SU-DHL-6 (cell line): ENCODE results near the gene TP53TG5.

Source experiments
- H2AFZ ChIP-seq: fragments of 200-600 bp; sonication (generic); 2 replicates; pipeline ENCODE4 v1.6.1; 2014; ENCODE audit warnings: low read depth, mild to moderate bottlenecking, moderate library complexity, mixed read lengths, antibody characterized with exemption, low read length; ENCODE audit not compliant: severe bottlenecking
- H3F3A ChIP-seq: fragments of 200-600 bp; shearing (Covaris generic); 2 replicates; pipeline ENCODE4 v1.6.0; 2016; ENCODE audit warnings: antibody characterized with exemption, mild to moderate bottlenecking; ENCODE audit not compliant: insufficient read depth
- H3K27ac ChIP-seq: fragments of 200-600 bp; sonication (generic); 2 replicates; pipeline ENCODE4 v1.5.1; 2016; ENCODE audit warnings: low read depth, mild to moderate bottlenecking, low read length, moderate library complexity, mixed read lengths
- H3K27me3 ChIP-seq: fragments of 200-600 bp; sonication (generic), shearing (Covaris generic); 2 replicates; pipeline ENCODE4 v1.6.0; 2014; ENCODE audit warnings: mild to moderate bottlenecking, low read length
- H3K36me3 ChIP-seq: fragments of 200-600 bp; sonication (generic); 2 replicates; pipeline ENCODE4 v1.6.1; 2014; ENCODE audit warnings: mild to moderate bottlenecking, low read length, mixed read lengths
- H3K4me2 ChIP-seq: fragments of 300-600, 200-600 bp; shearing (Covaris generic), sonication (generic); 2 replicates; pipeline ENCODE4 v1.6.0; 2014; ENCODE audit warnings: low read length, low read depth, mild to moderate bottlenecking; ENCODE audit not compliant: poor library complexity, severe bottlenecking
- H3K4me3 ChIP-seq: fragments of 200-600 bp; sonication (generic); 2 replicates; pipeline ENCODE4 v1.5.1; 2014; ENCODE audit warnings: antibody characterized with exemption, low read length, mild to moderate bottlenecking, mixed read lengths; ENCODE audit not compliant: insufficient read depth, poor library complexity, severe bottlenecking
- H3K79me2 ChIP-seq: fragments of 200-600 bp; sonication (generic); 2 replicates; pipeline ENCODE4 v1.6.1; 2014; ENCODE audit warnings: mild to moderate bottlenecking, low read length, moderate library complexity; ENCODE audit not compliant: insufficient read depth
- H3K9ac ChIP-seq: fragments of 200-600 bp; sonication (generic); 2 replicates; pipeline ENCODE4 v1.7.0; 2014; ENCODE audit warnings: mild to moderate bottlenecking, low read length
- H3K9me2 ChIP-seq: fragments of 200-600 bp; sonication (generic); replicated peaks from 2 replicates; pipeline ENCODE4 v1.6.1; 2014; ENCODE audit warnings: low read length; ENCODE audit not compliant: insufficient read depth
- H3K9me3 ChIP-seq: fragments of 200-600 bp; sonication (generic); 2 replicates; pipeline ENCODE4 v1.6.1; 2014; ENCODE audit warnings: low read length, mixed read lengths; ENCODE audit not compliant: insufficient read depth
- H4K20me1 ChIP-seq: fragments of 200-600 bp; sonication (generic); 2 replicates; pipeline ENCODE4 v1.6.1; 2014; ENCODE audit warnings: low read depth, mild to moderate bottlenecking, antibody characterized with exemption, low read length, moderate library complexity, mixed read lengths
- CTCF ChIP-seq: fragments of 200-600 bp; sonication (generic); IDR thresholded peaks from one replicate; pipeline ENCODE4 v1.5.1; 2017; ENCODE audit warnings: antibody characterized with exemption, mild to moderate bottlenecking, low read length, moderate library complexity; ENCODE audit not compliant: insufficient read depth, poor library complexity, severe bottlenecking
- EZH2phosphoT487 ChIP-seq: fragments of 200-600 bp; sonication (generic), shearing (Covaris generic); conservative IDR thresholded peaks from 2 replicates; pipeline ENCODE4 v1.6.1; 2018; ENCODE audit warnings: mild to moderate bottlenecking, antibody characterized with exemption, low read length, moderate library complexity, mixed read lengths

The TP53TG5 gene

GRCh38 chr20:45336530-45337366 is 41.4 kb downstream of the TP53TG5 start:
- H3K27ac ChIP-seq = no peak overlapping the region
- no peaks in the 10 kb centered on the region for H3K36me3 ChIP-seq
- H3K4me3 ChIP-seq = no peak overlapping the region
- no peaks in the 10 kb centered on the region for H4K20me1 ChIP-seq
- H3K4me2 ChIP-seq = no peak overlapping the region
- H3K27me3 ChIP-seq = no peaks in the 10 kb centered on the region
- H2AFZ ChIP-seq = no peak overlapping the region
- TF ChIP-seq EZH2phosphoT487 (no peak), CTCF (no peak)
- H3F3A ChIP-seq = no peaks in the 10 kb centered on the region
- no peaks in the 10 kb centered on the region for H3K9me3 ChIP-seq
- no peak overlapping the region for H3K9ac ChIP-seq
- no peaks in the 10 kb centered on the region for H3K79me2 ChIP-seq
- H3K9me2 ChIP-seq = no peaks in the 10 kb centered on the region

DNA sequence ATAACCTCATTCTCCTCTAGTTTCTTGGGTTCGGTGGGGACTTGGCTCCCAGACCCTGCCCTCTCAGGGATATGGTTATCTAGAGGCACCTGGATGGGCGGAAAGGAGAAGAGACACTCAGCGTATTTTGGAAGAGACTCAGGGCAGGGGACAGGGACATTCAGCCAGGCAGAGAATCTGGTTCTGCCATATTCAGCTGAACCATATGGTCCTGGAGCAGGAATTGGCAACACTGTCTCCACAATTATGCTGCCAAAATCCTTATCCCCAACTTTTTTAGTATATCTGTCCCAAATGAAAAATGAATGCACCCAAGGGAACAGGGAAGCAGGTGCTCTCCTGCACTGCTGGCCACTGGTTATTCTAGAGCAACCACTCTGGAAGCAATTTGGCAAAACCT is 47.6 kb downstream of the TP53TG5 start:
- H2AFZ ChIP-seq = no peak overlapping the region
- H3K9ac ChIP-seq = no peak overlapping the region
- H3K4me3 ChIP-seq = no peak overlapping the region
- no peaks in the 10 kb centered on the region for H3K9me3 ChIP-seq
- no peaks in the 10 kb centered on the region for H3K36me3 ChIP-seq
- no peaks in the 10 kb centered on the region for H3K27me3 ChIP-seq
- no peak overlapping the region for H3K27ac ChIP-seq
- H3K4me2 ChIP-seq = no peak overlapping the region
- no peaks in the 10 kb centered on the region for H4K20me1 ChIP-seq
- TF ChIP-seq CTCF (no peak), EZH2phosphoT487 (no peak)
- no peaks in the 10 kb centered on the region for H3K9me2 ChIP-seq
- H3F3A ChIP-seq = no peaks in the 10 kb centered on the region
- H3K79me2 ChIP-seq = no peaks in the 10 kb centered on the region

GRCh38 chr20:45329497-45330319 is 48.4 kb downstream of the TP53TG5 start:
- H3K9me3 ChIP-seq = no peaks in the 10 kb centered on the region
- TF ChIP-seq CTCF (no peak), EZH2phosphoT487 (no peak)
- H3K27me3 ChIP-seq = no peaks in the 10 kb centered on the region
- no peak overlapping the region for H2AFZ ChIP-seq
- H4K20me1 ChIP-seq = no peaks in the 10 kb centered on the region
- no peak overlapping the region for H3K27ac ChIP-seq
- no peaks in the 10 kb centered on the region for H3K9me2 ChIP-seq
- H3K4me3 ChIP-seq = no peak overlapping the region
- no peaks in the 10 kb centered on the region for H3K79me2 ChIP-seq
- no peaks in the 10 kb centered on the region for H3F3A ChIP-seq
- no peak overlapping the region for H3K4me2 ChIP-seq
- no peaks in the 10 kb centered on the region for H3K36me3 ChIP-seq
- H3K9ac ChIP-seq = no peak overlapping the region
